Stimulated activated CD4-positive, alpha-beta T cell treated with anti-CD3 and anti-CD28 coated beads, TNF-alpha, amount 100 ng/mL, for 24 hours (primary cell): ENCODE measurements around the gene SEPTIN2.
A peak's percentile ranks its signal among the peaks of the same experiment; 100 is the strongest.
"Not testable (repeated sequence)": the region's sequence is repeated elsewhere in the genome, so short reads cannot be mapped to it uniquely, and the experiment has no call there.

Source experiments
- DNase-seq, 3 experiments: peaks; one replicate each; pipeline ENCODE4 v3.0.0-alpha.2; 2020; ENCODE audit warnings: low read depth in 3 of 3

The SEPTIN2 gene

DNA sequence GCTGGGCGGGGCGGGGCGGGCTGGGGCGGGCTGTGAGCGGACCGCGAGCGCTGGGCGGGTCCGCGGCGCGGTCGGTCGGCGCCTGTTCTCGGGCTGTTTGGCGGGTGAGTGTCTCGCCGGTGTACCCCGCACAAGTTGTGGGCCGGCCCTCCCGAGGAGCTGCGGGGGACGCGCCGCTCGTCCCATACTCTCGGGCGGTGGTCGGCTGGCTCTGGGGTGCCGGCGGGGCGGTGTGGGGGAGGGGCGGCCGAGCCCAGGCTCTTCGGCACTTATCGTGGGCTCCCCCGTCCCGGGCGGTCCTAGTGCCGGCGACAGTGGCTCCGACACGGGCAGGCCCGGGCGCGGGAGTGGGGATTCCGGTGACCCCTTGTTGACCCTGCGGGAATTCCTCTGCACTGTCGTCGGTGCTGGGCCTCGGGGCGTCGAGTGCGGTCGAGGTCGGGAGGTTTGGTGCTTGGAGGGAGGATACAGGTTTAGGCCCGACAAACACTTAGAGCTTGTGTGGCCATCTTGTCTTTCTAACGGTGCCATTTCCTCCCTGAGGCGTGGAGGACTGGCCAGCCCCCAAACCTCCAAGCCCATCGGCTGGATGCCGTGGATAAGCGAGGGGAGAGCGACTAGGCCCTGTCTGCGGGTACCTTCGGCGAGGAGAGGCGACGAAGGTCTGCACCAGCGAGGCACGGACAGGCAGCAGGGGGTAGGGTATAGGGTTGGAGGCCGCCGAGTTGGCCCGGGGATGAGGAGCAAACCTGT lies at the start of gene SEPTIN2:
TSS of gene SEPTIN2 (plus strand) at position 47 of the 753 bp plus-strand sequence. CDS start 8,308 bp downstream, outside the sequence.
- peak; percentile 45 to 69 (median 55) for DNase-seq

- no peak for DNase-seq
Measured at GRCh38 chr2:241267249-241268067, 48.3 kb upstream of the SEPTIN2 start.

DNA sequence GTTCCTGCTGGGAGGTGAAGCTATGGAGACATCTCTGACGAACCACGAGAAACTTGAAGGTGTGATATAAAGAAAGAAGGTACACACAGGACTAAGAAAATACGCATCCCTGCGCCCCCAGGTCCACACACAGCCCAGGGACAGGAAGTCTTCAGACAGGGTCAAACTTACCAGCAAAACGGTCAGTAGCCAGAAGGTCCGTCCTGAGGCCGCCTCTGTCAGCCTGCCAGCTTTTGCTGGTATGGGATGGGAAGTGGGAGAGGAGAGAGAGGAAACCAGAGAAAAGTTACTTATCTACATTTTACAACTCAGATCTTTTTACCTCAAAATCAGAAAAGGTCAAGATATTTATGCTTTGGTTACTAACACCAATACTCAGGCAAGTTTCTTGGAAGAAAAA lies 47.4 kb upstream of the SEPTIN2 start:
- DNase-seq, result no peak

DNA sequence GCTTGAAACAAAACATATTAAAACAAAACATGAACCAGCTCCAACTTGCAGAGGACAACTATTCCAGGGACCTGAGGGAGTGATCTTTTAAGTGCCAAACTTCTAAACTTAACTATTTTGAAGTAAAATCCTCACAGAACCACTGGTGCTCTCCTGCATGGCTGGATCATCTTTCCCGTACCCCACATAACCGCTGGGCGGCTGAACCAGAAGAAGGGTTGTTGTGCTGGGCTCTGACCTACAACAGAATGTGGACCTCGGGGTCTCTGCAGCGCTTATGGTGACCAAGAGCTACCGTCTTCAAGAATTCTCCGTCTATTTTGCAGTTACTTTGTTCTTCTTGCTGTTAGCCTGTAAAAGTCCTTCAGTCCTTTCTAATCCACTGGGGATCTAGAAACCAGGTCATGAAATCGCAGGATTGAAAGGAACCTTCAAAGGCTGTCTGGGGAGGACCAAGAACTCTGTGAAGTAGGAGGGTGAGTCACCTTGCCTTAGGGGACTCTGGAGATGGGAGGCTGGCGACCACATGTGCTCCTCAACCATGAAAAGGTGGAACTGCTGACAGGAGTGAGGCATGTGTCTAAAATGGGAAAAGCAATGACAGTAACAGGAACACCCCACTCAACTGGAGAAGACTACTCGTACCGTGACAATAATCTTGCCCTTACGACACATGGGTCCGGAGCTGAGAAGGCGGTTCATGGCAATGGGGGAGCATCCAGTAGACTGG lies 46.8 kb upstream of the SEPTIN2 start:
- no peak for DNase-seq

DNA sequence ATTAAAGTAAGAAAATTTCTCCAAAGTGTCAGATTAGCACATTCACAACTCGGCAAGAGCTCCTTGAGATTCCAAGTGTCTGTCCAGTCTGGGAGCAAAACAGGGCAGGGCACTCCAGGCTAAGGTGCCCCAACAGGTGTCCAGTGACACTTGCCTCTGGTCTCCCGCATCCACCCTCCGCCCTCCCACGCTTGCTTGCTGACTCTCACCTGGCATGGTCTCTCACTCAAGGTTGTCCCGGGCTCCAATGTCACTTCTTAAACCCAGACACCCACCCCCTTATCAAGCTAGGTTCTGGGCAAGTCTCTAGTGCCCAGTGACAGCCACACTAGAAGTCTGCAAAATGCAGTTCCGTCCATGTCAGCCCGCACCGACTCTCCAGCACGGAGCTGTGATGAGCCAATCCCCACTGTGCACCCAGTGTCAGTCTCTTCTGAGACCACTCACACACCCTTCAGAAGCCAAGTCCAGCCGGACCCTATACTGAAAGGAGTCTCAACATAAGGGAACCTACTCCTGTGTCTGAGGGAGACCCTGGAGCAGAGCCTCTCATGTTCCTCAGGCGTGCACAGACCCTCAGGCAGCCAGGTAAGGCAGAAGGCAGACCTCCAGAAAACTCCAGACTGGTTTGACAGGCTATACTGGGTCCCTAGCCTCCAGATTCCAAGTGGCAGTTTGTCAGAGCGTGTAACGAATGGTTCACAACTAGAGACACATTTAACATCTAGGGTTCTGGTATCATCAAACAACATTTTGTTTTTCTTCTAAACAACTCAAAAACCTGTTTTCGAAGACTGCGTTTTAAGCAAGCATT lies 45.8 kb upstream of the SEPTIN2 start:
- no peak for DNase-seq

DNA sequence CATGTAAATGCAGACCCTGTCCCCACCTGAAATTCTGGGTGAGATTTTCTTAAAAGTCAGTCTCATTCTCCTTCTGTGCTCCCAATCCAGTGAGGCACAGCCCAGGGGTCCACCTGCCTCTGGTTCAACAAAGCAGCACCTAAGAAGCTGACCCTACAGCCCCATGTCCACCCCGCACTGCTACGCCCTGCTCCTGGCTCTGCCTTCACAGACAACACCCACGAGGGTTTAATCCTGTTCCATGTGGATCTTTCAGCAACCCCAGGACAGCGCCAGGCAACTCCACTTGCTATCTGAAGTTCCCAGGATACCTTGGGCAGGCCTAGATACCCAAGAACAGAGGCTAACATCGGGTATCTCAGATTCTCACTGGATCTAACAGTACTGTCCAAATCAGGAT lies 45.2 kb upstream of the SEPTIN2 start:
- DNase-seq, result no peak

DNA sequence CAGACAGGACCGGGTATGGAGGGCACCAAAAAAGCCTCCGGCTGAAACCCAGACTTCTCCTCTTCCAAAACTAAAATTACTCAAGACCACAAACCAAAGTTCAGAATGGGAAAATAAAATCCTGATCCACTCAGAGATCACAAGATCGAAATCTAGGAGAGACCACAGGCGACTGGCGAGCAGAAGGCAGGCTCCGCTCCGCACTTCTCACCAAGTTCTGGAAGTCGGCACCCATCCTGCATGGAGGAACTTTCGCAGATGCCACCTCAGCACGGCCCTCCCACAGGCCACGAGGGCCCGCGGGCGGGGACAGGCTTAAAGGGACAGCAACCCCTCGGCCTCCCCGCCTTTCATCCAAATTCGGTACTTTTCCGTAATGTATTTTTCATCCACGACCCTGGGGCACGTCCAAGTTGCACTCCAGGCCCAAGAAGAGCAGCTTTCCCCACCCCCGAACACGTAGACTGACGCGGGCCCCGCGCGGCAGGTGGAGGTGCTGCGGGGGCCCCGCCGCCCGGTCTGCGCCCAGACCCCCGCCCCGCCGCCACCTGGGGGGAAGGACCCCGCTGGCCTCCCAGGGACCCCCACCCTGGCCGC lies 43.9 kb upstream of the SEPTIN2 start:
- DNase-seq, result peak; percentile 31 to 56 (median 32)

GRCh38 chr2:241272303-241273209 lies 43.2 kb upstream of the SEPTIN2 start:
- peak in 2 of 3 experiments; percentile 19 to 52 for DNase-seq

- no peak for DNase-seq
Measured at GRCh38 chr2:241273210-241274020, 42.3 kb upstream of the SEPTIN2 start.

DNA sequence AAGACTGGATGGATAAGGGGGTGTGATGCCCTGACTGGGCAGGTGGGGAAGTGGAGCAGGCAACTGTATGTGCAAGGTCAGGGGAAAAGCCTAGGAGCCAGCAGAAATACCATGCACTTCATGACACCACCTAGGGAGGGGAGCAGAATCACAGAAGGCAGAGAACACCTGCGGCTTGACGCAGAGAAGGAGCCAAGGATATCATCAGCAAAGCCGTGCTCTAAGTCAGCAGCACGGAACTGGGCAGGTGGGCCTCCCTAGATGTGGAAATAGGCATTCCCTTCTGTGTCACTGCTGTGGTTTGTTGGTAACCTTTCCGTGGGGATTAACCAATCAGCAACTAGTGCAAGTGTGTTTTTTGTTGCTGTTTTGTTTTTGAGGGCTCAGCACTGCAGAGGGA lies 41.6 kb upstream of the SEPTIN2 start:
- no peak for DNase-seq

GRCh38 chr2:241275504-241275903 lies 40.2 kb upstream of the SEPTIN2 start:
- DNase-seq, result no peak

DNA sequence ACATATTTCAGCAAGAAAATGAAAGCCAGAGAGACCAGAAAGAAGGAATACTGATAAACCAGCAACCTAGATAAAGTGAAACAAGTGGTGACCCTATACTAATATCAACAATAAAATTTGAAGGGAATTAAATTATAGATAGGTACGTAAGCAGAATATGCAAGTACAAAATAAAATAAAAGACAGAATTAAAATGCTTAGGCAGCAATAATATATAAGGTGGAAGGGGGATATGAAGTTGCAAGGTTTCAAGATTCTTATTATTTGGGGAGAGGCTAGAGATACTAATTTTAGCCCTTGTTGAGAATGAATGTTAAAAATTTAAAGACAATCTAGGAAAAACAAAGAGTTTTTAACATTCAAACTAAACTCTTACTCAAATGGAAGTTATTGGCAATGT lies 39.8 kb upstream of the SEPTIN2 start:
- no peak for DNase-seq

DNA sequence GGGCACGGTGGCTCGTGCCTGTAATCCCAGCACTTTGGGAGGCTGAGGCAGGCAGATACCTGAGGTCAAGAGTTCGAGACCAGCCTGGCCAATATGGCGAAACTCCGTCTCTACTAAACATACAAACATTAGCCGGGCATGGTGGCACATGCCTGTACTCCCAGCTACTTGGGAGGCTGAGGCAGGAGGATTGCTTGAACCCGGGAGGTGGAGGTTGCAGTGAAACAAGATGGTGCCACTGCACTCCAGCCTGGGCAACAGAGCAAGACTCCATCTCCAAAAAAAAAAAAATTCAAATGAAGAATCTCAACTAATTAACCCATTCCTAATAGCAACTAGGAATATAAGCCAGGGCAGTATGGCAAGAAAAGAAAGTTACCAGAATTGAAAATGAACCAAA lies 37.4 kb upstream of the SEPTIN2 start:
- DNase-seq, result not testable (repeated sequence)

DNA sequence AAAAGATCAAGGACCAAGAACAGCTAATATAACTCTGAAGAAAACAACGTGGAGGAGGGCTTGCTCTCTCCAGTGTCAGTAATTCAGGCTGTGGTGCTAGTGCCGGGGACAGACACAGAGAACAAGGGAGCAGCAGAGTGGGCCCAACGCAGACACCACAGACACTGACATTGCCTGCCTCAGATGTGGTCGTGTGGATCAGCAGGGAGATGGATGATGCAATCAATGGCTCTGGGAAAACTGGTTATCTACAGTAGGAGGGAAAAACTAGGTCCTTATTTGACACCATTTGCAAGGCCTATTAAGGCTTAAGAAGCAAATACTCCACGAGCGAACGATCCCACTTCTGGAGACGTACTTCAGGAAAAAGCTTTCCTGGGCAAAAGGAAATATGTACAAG lies 36.3 kb upstream of the SEPTIN2 start:
- no peak for DNase-seq

- no peak for DNase-seq
Measured at GRCh38 chr2:241279828-241280227, 35.9 kb upstream of the SEPTIN2 start.

- DNase-seq, result no peak
Measured at GRCh38 chr2:241280291-241280690, 35.4 kb upstream of the SEPTIN2 start.

DNA sequence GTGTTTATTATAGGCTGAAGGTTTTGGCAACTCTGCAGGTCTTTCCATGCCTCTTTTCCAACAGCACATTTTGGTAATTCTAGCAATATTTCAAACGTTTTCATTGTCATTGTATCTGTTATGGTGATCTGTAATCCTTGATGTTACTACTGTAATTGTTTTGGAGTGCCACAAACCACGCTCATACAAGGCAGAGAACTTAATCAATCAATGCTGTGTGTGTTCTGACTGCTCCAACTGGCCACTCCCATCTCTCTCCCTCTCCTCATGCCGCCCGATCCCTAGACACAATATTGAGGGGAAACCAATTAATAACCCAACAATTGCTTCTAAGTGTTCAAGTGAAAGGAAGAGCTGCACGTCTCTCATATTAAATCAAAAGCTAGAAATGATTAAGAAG lies 33.2 kb upstream of the SEPTIN2 start:
- DNase-seq, result no peak

GRCh38 chr2:241285596-241285995 lies 30.1 kb upstream of the SEPTIN2 start:
- DNase-seq, result no peak
